ENCODE data around the gene RANGAP1. TPM values are rescaled to one million over a fixed set of nuclear protein-coding genes. Genes with fewer than 3 reads are reported as not detected.

RANGAP1 gene
- total RNA-seq, 4 donors from 2014 or later, result 31.4 to 75.2 (median 52.1) TPM

GRCh38 chr22:41215409-41215808 lies 70.6 kb downstream of the RANGAP1 start:
- in situ Hi-C loops (cut with MboI; ENCODE audit: low sequenced_read_pairs in 4 of 4) (no loop called here), intact Hi-C loops (cut with DNase I; ENCODE audit: low total_unique reads) (no loop called here)
- Histone ChIP-seq H3K36me3 (peaks cover 0 to 53% of the 10 kb centered on the region in 2 donors), H3K9me3 (no peaks in the 10 kb centered on the region), H3K27ac (no peak overlapping the region), H3K4me3 (no peak overlapping the region), H3K4me1 (no peaks in the 10 kb centered on the region), H3K27me3 (no peaks in the 10 kb centered on the region)
- no peak for TF ChIP-seq POLR2A (IDR thresholded peaks at IDR 0.05)
- TF ChIP-seq CTCF (IDR thresholded peaks at IDR 0.05 in 4 of 5, conservative IDR thresholded peaks at IDR 0.05 in 1 of 5), result no peak
- DNase-seq (no peak), ATAC-seq (no peak)

- in situ Hi-C loops (cut with MboI; ENCODE audit: low sequenced_read_pairs in 4 of 4), result loop anchor here in 1 of 4 donors (10.0 kb wide), 1 partner anchor 98 kb away; the partner anchor contains the start of gene ZC3H7B
- Histone ChIP-seq H3K4me1 (peaks cover 6 to 10% of the 10 kb centered on the region in 2 donors), H3K27me3 (no peaks in the 10 kb centered on the region), H3K36me3 (peaks cover 0 to 26% of the 10 kb centered on the region in 2 donors), H3K9me3 (no peaks in the 10 kb centered on the region), H3K27ac (no peak overlapping the region), H3K4me3 (no peak overlapping the region)
- TF ChIP-seq POLR2A (IDR thresholded peaks at IDR 0.05) (no peak), CTCF (IDR thresholded peaks at IDR 0.05 in 4 of 5, conservative IDR thresholded peaks at IDR 0.05 in 1 of 5) (no peak)
- DNase-seq (no peak), ATAC-seq (no peak)
- intact Hi-C loops (cut with DNase I; ENCODE audit: low total_unique reads), result no loop called here
Measured at GRCh38 chr22:41206719-41207118, 79.3 kb downstream of the RANGAP1 start.

- Histone ChIP-seq H3K4me3 (peak within 1 kb of the TSS; percentile 62 to 97 (median 82)), H3K27me3 (no peaks in the 10 kb centered on the region), H3K4me1 (peaks cover 6 to 10% of the 10 kb centered on the region in 2 donors), H3K36me3 (peaks cover 0 to 14% of the 10 kb centered on the region in 2 donors), H3K27ac (peak within 1 kb of the TSS; percentile 83 to 93 (median 90)), H3K9me3 (no peaks in the 10 kb centered on the region)
- in situ Hi-C loops (cut with MboI; ENCODE audit: low sequenced_read_pairs in 4 of 4), result loop anchor here in 1 of 4 donors (10.0 kb wide), 1 partner anchor 100 kb away; the partner anchor contains the start of gene ZC3H7B
- intact Hi-C loops (cut with DNase I; ENCODE audit: low total_unique reads), result loop anchor here (1.0 to 2.0 kb wide), 4 partner anchors 8 to 254 kb away; partner anchors contain the start of genes RANGAP1 and RBX1
- ATAC-seq (peak; percentile 99 to 100), DNase-seq (peak; percentile 95 to 97)
- no peak for TF ChIP-seq CTCF (IDR thresholded peaks at IDR 0.05 in 4 of 5, conservative IDR thresholded peaks at IDR 0.05 in 1 of 5)
- TF ChIP-seq POLR2A (IDR thresholded peaks at IDR 0.05), result peak in 1 of 2 donors; percentile 43
Measured at GRCh38 chr22:41204992-41205900, 80.7 kb downstream of the RANGAP1 start, which contains the start of gene L3MBTL2. Gene L3MBTL2, plus strand, starts transcription at chr22:41205312. Its CDS starts 51 bp downstream, at chr22:41205363.

- DNase-seq (no peak), ATAC-seq (no peak)
- H3K4me1 ChIP-seq, result peaks cover 6 to 10% of the 10 kb centered on the region in 2 donors
- no peak overlapping the region for H3K4me3 ChIP-seq
- no peaks in the 10 kb centered on the region for H3K9me3 ChIP-seq
- H3K27me3 ChIP-seq, result no peaks in the 10 kb centered on the region
- in situ Hi-C loops (cut with MboI; ENCODE audit: low sequenced_read_pairs in 4 of 4), result loop anchor here in 1 of 4 donors (10.0 kb wide), 1 partner anchor 101 kb away; the partner anchor contains the start of gene ZC3H7B
- TF ChIP-seq POLR2A (IDR thresholded peaks at IDR 0.05) (no peak), CTCF (IDR thresholded peaks at IDR 0.05 in 4 of 5, conservative IDR thresholded peaks at IDR 0.05 in 1 of 5) (no peak)
- peaks cover 0 to 5% of the 10 kb centered on the region in 2 donors for H3K36me3 ChIP-seq
- intact Hi-C loops (cut with DNase I; ENCODE audit: low total_unique reads), result loop anchor here (2.0 kb wide), 1 partner anchor 83 kb away; the partner anchor contains the start of gene RANGAP1
- H3K27ac ChIP-seq, result no peak overlapping the region
Measured at GRCh38 chr22:41204066-41204465, 81.9 kb downstream of the RANGAP1 start.

Data from gastrocnemius medialis (tissue), 4 donors.